Calu3 (cell line): ENCODE data around the gene PBOV1. TPM values are rescaled to one million over a fixed set of nuclear protein-coding genes. Genes with fewer than 3 reads are reported as not detected.

ENCODE experiments used
- BruUV-seq: library from RNA; stranded (reverse); fragments of 400-500 nt; replicated peaks from 2 replicates; lab custom pipeline; 2021; lab: Mats Ljungman, UMichigan
- CTCF ChIA-PET: fragments of 300-600 bp; sonication (Branson Sonifier 250); formaldehyde crosslinking; loops from one replicate; lab custom pipeline; 2022; ENCODE audit warnings: antibody characterized with exemption; lab: Charles Lee
- DNase-seq: peaks from one replicate; pipeline ENCODE4 v3.0.0; 2022
- H3K27ac Mint-ChIP-seq: one replicate; pipeline ENCODE4 v1.8.0; 2022; ENCODE audit warnings: mixed read lengths; ENCODE audit not compliant: unreplicated experiment
- H3K27me3 Mint-ChIP-seq: one replicate; pipeline ENCODE4 v1.8.0; 2022; ENCODE audit warnings: mixed read lengths; ENCODE audit not compliant: unreplicated experiment
- H3K36me3 Mint-ChIP-seq: one replicate; pipeline ENCODE4 v1.8.0; 2022; ENCODE audit warnings: mild to moderate bottlenecking, moderate library complexity, mixed read lengths; ENCODE audit not compliant: insufficient read depth, unreplicated experiment
- H3K4me1 Mint-ChIP-seq: one replicate; pipeline ENCODE4 v1.8.0; 2022; ENCODE audit warnings: mild to moderate bottlenecking, low read depth, mixed read lengths; ENCODE audit not compliant: unreplicated experiment
- H3K4me3 Mint-ChIP-seq: one replicate; pipeline ENCODE4 v1.8.0; 2022; ENCODE audit warnings: mild to moderate bottlenecking, low read depth, moderate library complexity, mixed read lengths; ENCODE audit not compliant: unreplicated experiment
- H3K9me3 Mint-ChIP-seq: one replicate; pipeline ENCODE4 v1.8.0; 2022; ENCODE audit warnings: low read depth, mixed read lengths; ENCODE audit not compliant: unreplicated experiment
- CTCF ChIP-seq: fragments of 200-600 bp; IDR thresholded peaks from one replicate; pipeline ENCODE4 v1.8.0; 2022; ENCODE audit warnings: antibody characterized with exemption; ENCODE audit not compliant: unreplicated experiment
- intact Hi-C: fragments of 100-400 bp; cut with micrococcal nuclease; formaldehyde crosslinking; loops from one replicate; pipeline ENCODE4 v1.10.0; 2022; ENCODE audit not compliant: unreplicated experiment
- total RNA-seq: library from RNA; stranded (reverse); gene quantifications from 2 replicates; pipeline ENCODE4 v1.2.3, GENCODE V29; 2022

PBOV1 gene
- total RNA-seq, 1 experiment from 2014 or later, result not detected

DNA sequence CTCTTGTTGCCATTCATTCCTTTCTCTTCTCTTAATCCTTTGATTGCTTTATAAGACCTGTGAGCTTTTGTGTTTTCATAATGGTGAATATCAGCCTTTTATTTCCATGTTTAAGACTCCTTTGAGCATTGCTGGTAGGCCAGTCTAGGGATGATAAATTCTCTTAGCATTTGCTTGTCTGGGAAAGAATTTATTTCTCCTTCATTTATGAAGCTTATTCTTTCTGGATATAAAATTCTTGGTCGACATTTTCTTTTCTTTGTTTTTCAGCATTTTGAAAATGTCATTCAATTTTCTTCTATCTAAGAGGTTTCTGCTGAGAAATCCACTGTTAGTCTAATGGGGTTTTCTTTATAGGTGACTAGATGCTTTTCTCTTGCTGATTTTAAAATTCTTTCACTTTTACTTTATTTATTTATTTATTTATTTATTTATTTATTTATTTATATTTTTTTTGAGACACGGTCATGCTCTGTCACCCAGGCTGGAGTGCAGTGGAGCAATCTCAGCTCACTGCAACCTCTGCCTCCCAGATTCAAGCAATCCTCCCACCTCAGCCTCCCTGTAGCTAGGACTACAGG lies 41.5 kb downstream of the PBOV1 start:
- H3K9me3 Mint-ChIP-seq, result peaks cover 3% of the 10 kb centered on the region
- CTCF ChIA-PET, result no interaction called here
- no peak for TF ChIP-seq CTCF
- H3K4me1 Mint-ChIP-seq, result no peaks in the 10 kb centered on the region
- H3K36me3 Mint-ChIP-seq, result no peaks in the 10 kb centered on the region
- no peak overlapping the region for H3K4me3 Mint-ChIP-seq
- H3K27me3 Mint-ChIP-seq, result no peaks in the 10 kb centered on the region
- no peak for DNase-seq
- intact Hi-C loops, result no loop called here
- H3K27ac Mint-ChIP-seq, result no peak overlapping the region
- no TSS peak for BruUV-seq

DNA sequence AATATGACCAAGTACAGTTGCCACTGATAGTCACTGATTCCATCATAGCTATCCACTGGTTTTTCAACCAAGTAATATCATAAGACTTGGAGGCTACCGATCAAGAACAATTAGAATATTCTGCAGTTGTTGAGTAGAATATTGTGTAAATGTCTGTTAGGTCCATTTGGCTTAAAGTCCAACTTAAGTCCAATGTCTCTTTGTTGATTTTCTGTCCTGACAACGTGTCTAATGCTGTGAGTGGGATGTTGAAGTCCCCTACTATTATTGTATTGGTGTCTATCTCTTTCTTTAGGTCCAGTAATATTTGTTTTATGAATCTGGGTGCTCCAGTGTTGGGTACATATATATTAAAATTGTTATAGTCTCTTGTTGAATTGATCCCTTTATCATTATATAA lies 42.7 kb downstream of the PBOV1 start:
- intact Hi-C loops, result no loop called here
- Mint-ChIP-seq H3K27ac (no peak overlapping the region), H3K4me3 (no peak overlapping the region), H3K4me1 (no peaks in the 10 kb centered on the region), H3K36me3 (no peaks in the 10 kb centered on the region), H3K27me3 (no peaks in the 10 kb centered on the region), H3K9me3 (peaks cover 3% of the 10 kb centered on the region)
- CTCF ChIA-PET, result no interaction called here
- TF ChIP-seq CTCF, result no peak
- no TSS peak for BruUV-seq
- DNase-seq, result no peak

Other genes starting within 250 kb of the PBOV1 start
- gene PERP, start 111.1 kb downstream of the PBOV1 start, total RNA-seq, result 96.5 and 103 TPM in 2 replicates
- 15.4 and 16.3 TPM in 2 replicates for gene ARFGEF3, start 56.6 kb downstream of the PBOV1 start, total RNA-seq
- not detected in 2 replicates for gene SMIM28, start 159.4 kb upstream of the PBOV1 start, total RNA-seq
- 33.4 and 36.7 TPM in 2 replicates for gene HEBP2, start 185.7 kb upstream of the PBOV1 start, total RNA-seq